HG03558 (cell line): ENCODE data around the gene KLHL24.
"Not testable (repeated sequence)": the region's sequence is repeated elsewhere in the genome, so short reads cannot be mapped to it uniquely, and the experiment has no call there.

Experiments used
- ATAC-seq: cut with Tn5 transposase; IDR thresholded peaks from one replicate; pipeline ENCODE4 v1.9.1; 2021; ENCODE audit warnings: moderate number of reproducible peaks; ENCODE audit not compliant: unreplicated experiment; ENCODE audit errors: extremely low read depth

Gene KLHL24

GRCh38 chr3:183634707-183635106 lies 716 bp upstream of the KLHL24 start:
- no peak for ATAC-seq

DNA sequence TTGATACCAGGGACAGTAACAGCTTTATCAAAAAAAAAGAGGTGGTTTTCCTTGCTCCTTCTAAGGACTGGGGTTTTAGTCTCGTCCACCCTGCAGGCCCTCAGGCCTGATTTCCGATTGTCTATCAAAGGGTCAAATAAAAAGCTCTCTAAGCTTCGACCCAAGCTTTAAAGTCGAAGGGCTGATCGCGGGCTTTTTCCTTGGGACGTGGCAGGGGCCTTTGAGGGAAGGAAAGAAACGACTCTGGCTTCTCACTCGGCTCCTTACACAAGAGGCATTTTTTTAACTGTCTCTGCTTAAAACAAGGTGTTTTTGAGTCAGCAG lies 354 bp upstream of the KLHL24 start:
- ATAC-seq: no peak

- peak; percentile 72 for ATAC-seq
Measured at GRCh38 chr3:183636221-183637105, 1.0 kb downstream of the KLHL24 start.

DNA sequence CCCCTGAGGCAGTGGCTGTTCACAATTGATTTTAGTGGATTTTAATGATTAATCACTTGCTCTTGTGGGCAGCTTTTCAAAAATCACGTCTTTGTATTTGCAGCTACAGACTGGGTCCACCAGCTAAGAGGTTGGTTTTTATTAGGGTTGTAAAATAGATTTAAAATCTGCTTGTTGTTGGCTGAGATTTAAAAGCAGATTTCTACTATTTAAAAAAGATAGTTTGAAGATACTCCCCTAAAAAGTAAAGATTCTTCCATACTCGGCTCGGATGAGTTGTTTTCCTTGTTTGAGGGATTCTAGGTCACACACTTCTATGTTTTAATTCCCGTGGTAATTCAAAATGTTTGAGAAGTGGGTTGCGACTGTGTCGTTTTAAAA lies 1.7 kb downstream of the KLHL24 start:
- ATAC-seq: no peak

DNA sequence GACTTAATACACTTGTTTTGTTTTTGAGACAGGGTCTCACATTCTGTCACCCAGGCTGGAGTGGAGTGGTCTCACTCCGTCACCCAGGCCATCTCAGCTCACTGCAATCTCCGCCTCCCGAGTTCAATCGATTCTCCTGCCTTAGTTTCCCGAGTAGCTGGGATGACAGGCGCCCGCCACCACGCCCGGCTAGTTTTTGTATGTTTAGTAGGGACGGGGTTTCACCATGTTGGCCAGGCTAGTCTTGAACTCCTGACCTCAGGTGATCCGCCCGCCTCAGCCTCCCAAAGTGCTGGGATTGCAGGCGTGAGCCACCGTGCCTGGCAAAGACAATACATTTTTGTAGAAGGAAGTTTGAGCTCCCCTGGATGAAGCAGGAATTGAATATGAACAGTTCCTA lies 2.2 kb downstream of the KLHL24 start:
- ATAC-seq: not testable (repeated sequence)

- no peak for ATAC-seq
Measured at GRCh38 chr3:183638101-183638852, 2.9 kb downstream of the KLHL24 start.

- not testable (repeated sequence) for ATAC-seq
Measured at GRCh38 chr3:183640635-183641034, 5.2 kb downstream of the KLHL24 start.

DNA sequence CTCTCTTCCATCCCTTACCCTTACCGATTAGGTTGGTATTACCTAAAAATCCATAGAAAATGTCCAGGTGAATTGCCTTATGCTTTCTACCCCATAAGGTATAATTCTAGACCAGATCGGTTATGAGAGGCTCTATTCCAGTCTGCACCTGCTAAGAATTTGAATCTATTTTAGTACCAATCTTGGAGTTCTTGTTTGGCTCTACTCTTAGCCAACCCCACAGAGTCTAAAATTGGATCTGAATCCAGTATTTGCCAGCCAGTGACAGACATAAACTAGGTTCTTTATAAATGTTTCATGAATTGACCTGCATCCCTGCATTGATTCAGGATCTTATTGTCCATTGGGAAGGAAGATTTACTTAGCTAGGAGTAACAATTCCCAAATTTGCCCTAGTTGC lies 6.5 kb downstream of the KLHL24 start:
- no peak for ATAC-seq

DNA sequence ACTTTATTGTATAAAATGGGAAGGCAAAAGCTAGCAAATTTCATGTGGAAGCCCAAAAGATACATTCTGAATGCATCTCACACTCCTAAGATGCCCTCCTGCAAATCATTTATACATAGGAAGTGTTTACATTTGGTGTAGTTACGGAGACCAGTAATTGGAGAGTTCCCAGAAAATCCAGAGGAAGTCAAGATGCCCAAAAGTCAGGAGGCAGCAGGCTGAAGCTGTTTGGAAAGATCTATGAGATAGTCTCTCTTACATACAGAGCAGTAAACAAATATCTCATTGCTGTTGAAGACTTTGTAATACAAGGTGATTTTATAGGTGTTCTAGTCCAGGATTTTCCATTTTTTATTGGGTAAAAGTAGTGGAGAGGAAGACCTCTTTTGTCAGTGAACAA lies 8.8 kb downstream of the KLHL24 start:
- ATAC-seq: no peak

GRCh38 chr3:183645254-183645653 lies 9.8 kb downstream of the KLHL24 start:
- ATAC-seq: no peak

- ATAC-seq: no peak
Measured at GRCh38 chr3:183650554-183650953, 15.1 kb downstream of the KLHL24 start.

GRCh38 chr3:183653209-183654064 lies 18.0 kb downstream of the KLHL24 start:
- ATAC-seq: no peak

- no peak for ATAC-seq
Measured at GRCh38 chr3:183654727-183655126, 19.3 kb downstream of the KLHL24 start.

- ATAC-seq: no peak
Measured at GRCh38 chr3:183662099-183662498, 26.7 kb downstream of the KLHL24 start.

GRCh38 chr3:183664913-183665381 lies 29.5 kb downstream of the KLHL24 start:
- ATAC-seq: no peak

- ATAC-seq: no peak
Measured at GRCh38 chr3:183680061-183680460, 44.6 kb downstream of the KLHL24 start.

GRCh38 chr3:183687705-183688104 lies 52.3 kb downstream of the KLHL24 start:
- no peak for ATAC-seq

DNA sequence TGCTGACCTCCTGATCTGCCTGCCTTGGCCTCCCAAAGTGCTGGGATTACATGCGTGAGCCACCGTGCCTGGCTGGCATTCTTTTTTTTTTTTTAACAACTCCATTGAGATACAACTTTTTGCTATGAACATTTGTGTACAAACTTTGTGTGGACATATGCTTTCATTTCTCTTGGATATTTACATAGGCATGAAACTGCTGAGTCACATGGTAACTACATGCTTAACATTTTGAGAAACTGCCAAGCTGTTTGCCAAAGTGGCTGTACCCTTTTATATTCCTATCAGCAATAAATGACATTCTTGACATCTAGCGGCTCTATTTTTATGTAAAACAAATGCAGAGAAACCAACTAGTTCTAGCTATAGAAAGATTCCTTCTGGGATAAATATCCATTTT lies 53.5 kb downstream of the KLHL24 start:
- ATAC-seq: no peak

DNA sequence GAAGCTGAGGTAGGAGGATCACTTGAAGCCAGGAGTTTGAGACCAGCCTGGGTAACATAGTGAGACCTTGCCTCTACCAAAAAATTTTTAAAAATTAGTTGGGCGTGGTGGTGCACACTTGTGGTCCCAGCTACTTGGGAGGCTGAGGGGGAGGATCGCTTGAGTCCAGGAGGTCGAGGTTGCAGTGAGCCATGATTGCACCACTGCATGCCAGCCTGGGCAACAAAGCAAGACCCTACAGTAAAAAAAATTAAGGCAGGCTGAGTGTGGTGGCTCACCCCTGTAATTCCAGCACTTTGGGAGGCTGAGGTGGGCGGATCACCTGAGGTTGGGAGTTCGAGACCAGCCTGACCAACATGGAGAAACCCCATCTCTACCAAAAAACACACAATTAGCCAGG lies 54.2 kb downstream of the KLHL24 start:
- ATAC-seq: not testable (repeated sequence)

DNA sequence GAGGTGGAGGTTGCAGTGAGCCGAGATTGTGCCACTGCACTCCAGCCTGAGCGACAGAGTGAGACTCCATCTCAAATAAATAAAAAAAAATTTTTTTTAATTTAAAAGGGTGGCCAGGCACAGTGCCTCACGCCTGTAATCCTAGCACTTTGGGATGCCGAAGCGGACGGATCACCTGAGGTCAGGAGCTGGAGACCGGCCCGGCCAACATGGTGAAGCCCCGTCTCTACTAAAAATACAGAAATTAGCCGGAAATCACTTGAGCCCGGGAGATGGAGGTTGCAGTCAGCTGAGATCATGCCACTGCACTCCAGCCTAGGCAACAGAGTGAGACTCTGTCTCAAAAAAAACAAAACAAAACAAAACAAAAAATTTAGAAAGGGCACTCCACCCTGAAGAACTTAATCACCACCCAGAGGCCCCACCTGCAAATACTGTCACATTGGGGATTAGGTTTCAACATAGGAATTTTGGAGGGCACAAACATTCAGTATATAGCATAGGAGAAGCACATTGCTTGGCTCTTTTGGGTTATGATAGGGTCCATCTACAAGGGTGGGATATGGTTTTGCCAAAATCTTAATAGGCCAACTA lies 55.1 kb downstream of the KLHL24 start:
- ATAC-seq: no peak
